HepG2 (cell line): ENCODE data around the gene TARS3. TPM values are rescaled to one million over a fixed set of nuclear protein-coding genes. Genes with fewer than 3 reads are reported as not detected.
A peak's percentile ranks its signal among the peaks of the same experiment; 100 is the strongest.

Source experiments
- BCL3 ChIP-seq: sonication (generic); formaldehyde crosslinking; IDR thresholded peaks from 2 replicates; pipeline ENCODE4 v1.5.1; 2020; ENCODE audit warnings: mild to moderate bottlenecking, missing genetic modification reagents, moderate library complexity
- BHLHE40 ChIP-seq: IDR thresholded peaks from 2 replicates; pipeline ENCODE4 v1.6.1; 2011; ENCODE audit warnings: low read length, improper control_type of control experiment
- CAMTA2 ChIP-seq: sonication (generic); formaldehyde crosslinking; IDR thresholded peaks from 2 replicates; pipeline ENCODE4 v1.4.0; 2020; ENCODE audit warnings: mild to moderate bottlenecking, missing genetic modification reagents, borderline replicate concordance
- EHMT2 ChIP-seq: fragments of 200-600 bp; sonication (generic); IDR thresholded peaks from 2 replicates; pipeline ENCODE4 v1.7.0; 2017; ENCODE audit warnings: antibody characterized with exemption, low read depth, low read length, borderline replicate concordance
- FUBP1 ChIP-seq: sonication (generic); formaldehyde crosslinking; IDR thresholded peaks from 2 replicates; pipeline ENCODE4 v1.5.1; 2020; ENCODE audit warnings: missing genetic modification reagents, mild to moderate bottlenecking, borderline replicate concordance
- KDM2A ChIP-seq: sonication (generic); formaldehyde crosslinking; IDR thresholded peaks from 2 replicates; pipeline ENCODE4 v1.4.0; 2020; ENCODE audit warnings: low read depth, missing genetic modification reagents, borderline replicate concordance
- MXD1 ChIP-seq: sonication (generic); formaldehyde crosslinking; IDR thresholded peaks from 2 replicates; pipeline ENCODE4 v1.4.0; 2020; ENCODE audit warnings: mild to moderate bottlenecking, missing genetic modification reagents
- RAD51 ChIP-seq: fragments of 450-650 bp; IDR thresholded peaks from 2 replicates; pipeline ENCODE4 v1.6.1; 2016; ENCODE audit warnings: borderline replicate concordance
- RNF2 ChIP-seq: fragments of 450-650 bp; conservative IDR thresholded peaks from 2 replicates; pipeline ENCODE4 v1.6.1; 2016; ENCODE audit warnings: low read depth
- SPEN ChIP-seq: sonication (generic); formaldehyde crosslinking; IDR thresholded peaks from 2 replicates; pipeline ENCODE4 v1.5.1; 2020; ENCODE audit warnings: low read depth, mild to moderate bottlenecking, missing genetic modification reagents
- TOE1 ChIP-seq: sonication (generic); formaldehyde crosslinking; IDR thresholded peaks from 2 replicates; pipeline ENCODE4 v1.4.0; 2020; ENCODE audit warnings: mild to moderate bottlenecking, missing genetic modification reagents
- ZBTB20 ChIP-seq: sonication (generic); formaldehyde crosslinking; IDR thresholded peaks from 2 replicates; pipeline ENCODE4 v1.8.1; 2023; ENCODE audit warnings: missing genetic modification reagents, low read depth, mild to moderate bottlenecking, borderline replicate concordance
- ZC3H4 ChIP-seq: sonication (generic); formaldehyde crosslinking; IDR thresholded peaks from 2 replicates; pipeline ENCODE4 v1.4.0; 2020; ENCODE audit warnings: missing genetic modification reagents, borderline replicate concordance
- ZFX ChIP-seq: sonication (generic); formaldehyde crosslinking; IDR thresholded peaks from 2 replicates; pipeline ENCODE4 v1.4.0; 2020; ENCODE audit warnings: mild to moderate bottlenecking, low read depth, missing genetic modification reagents, moderate library complexity
- ZNF253 ChIP-seq: sonication (generic); formaldehyde crosslinking; IDR thresholded peaks from 2 replicates; pipeline ENCODE4 v1.8.0; 2022; ENCODE audit warnings: mild to moderate bottlenecking, missing genetic modification reagents, borderline replicate concordance
- ZNF276 ChIP-seq: sonication (generic); formaldehyde crosslinking; IDR thresholded peaks from 2 replicates; pipeline ENCODE4 v1.4.0; 2020; ENCODE audit warnings: mild to moderate bottlenecking, low read depth, missing genetic modification reagents
- ZNF326 ChIP-seq: sonication (generic); formaldehyde crosslinking; IDR thresholded peaks from 2 replicates; pipeline ENCODE4 v1.4.0; 2020; ENCODE audit warnings: missing genetic modification reagents, borderline replicate concordance
- ZNF382 ChIP-seq: sonication (generic); formaldehyde crosslinking; IDR thresholded peaks from 2 replicates; pipeline ENCODE4 v1.5.0; 2020; ENCODE audit warnings: missing genetic modification reagents, mild to moderate bottlenecking, borderline replicate concordance
- ZNF513 ChIP-seq: sonication (generic); formaldehyde crosslinking; conservative IDR thresholded peaks from 2 replicates; pipeline ENCODE4 v1.5.0; 2020; ENCODE audit warnings: missing genetic modification reagents
- ZNF546 ChIP-seq: sonication (generic); formaldehyde crosslinking; conservative IDR thresholded peaks from 2 replicates; pipeline ENCODE4 v1.8.1; 2023; ENCODE audit warnings: mild to moderate bottlenecking, missing genetic modification reagents
- ZNF746 ChIP-seq: sonication (generic); formaldehyde crosslinking; IDR thresholded peaks from 2 replicates; pipeline ENCODE4 v1.8.0; 2022; ENCODE audit warnings: mild to moderate bottlenecking, missing genetic modification reagents
- ZNF766 ChIP-seq: sonication (generic); formaldehyde crosslinking; IDR thresholded peaks from 2 replicates; pipeline ENCODE4 v1.5.0; 2020; ENCODE audit warnings: missing genetic modification reagents, borderline replicate concordance
- polyA plus RNA-seq, 8 experiments: library from polyadenylated mRNA; depleted of rRNA in 3 of 8; stranded (reverse) in 7 of 8; unstranded in 1 of 8; fragments of >200 nt; fragmentation: Illumina TruSeq in 4 of 8; extraction: Trizol in 4 of 8; gene quantifications; 2 replicates each; pipeline versions ENCODE4 v1.2.1 to v1.2.3, GENCODE V29; 2011 to 2016; ENCODE audit warnings: low read depth in 4 of 8, missing spikeins in 1 of 8, mixed read lengths in 1 of 8; ENCODE audit not compliant: insufficient read depth in 1 of 8
- total RNA-seq, 5 experiments: library from RNA; depleted of rRNA; stranded (reverse); fragments of >200 nt; fragmentation: Illumina TruSeq; extraction: Trizol; gene quantifications; 2 replicates each; pipeline ENCODE4 v1.2.3, GENCODE V29; 2016; ENCODE audit warnings: low read depth in 1 of 5

The TARS3 gene
- total and polyA plus RNA-seq, 2 of the 13 experiments (the other 11 are each of a cell fraction or from before 2014, with no cell fraction given), result 4.1 to 11.7 TPM

GRCh38 chr15:101652098-101652785, 72.0 kb downstream of the TARS3 start, which contains the start of gene TM2D3 (continued):
- TF ChIP-seq ZNF276 (CRISPR knock-in tag), result 0 out of 2 replicates have a peak, but pooled peaks have one; percentile 22
- TF ChIP-seq KDM2A (CRISPR knock-in tag), result peak; percentile 89
- TF ChIP-seq ZNF326 (CRISPR knock-in tag), result no peak
- TF ChIP-seq ZNF253 (CRISPR knock-in tag), result peak; percentile 6; the same call in 1 of the 2 replicates
- no peak; the same call in 1 of the 2 replicates for TF ChIP-seq ZNF513
- peak; percentile 98 for TF ChIP-seq ZFX (CRISPR knock-in tag)
- TF ChIP-seq CAMTA2 (CRISPR knock-in tag), result 0 out of 2 replicates have a peak, but pooled peaks have one; percentile 33
- TF ChIP-seq SPEN, result peak; percentile 96
- 0 out of 2 replicates have a peak, but pooled peaks have one; percentile 45 for TF ChIP-seq ZBTB20 (CRISPR knock-in tag)
- no peak; the same call in 1 of the 2 replicates for TF ChIP-seq RNF2
- no peak for TF ChIP-seq TOE1
- TF ChIP-seq ZNF766 (CRISPR knock-in tag), result peak; percentile 87; the same call in 1 of the 2 replicates
- TF ChIP-seq ZNF382 (CRISPR knock-in tag), result no peak
- TF ChIP-seq BCL3 (CRISPR knock-in tag), result peak; percentile 90
- peak; percentile 89 for TF ChIP-seq BHLHE40
- no peak for TF ChIP-seq EHMT2
- peak; percentile 67; the same call in 1 of the 2 replicates for TF ChIP-seq ZNF546 (CRISPR knock-in tag)
- no peak for TF ChIP-seq RAD51
- TF ChIP-seq ZC3H4 (CRISPR knock-in tag), result no peak; the same call in 1 of the 2 replicates
- TF ChIP-seq MXD1, result peak; percentile 61
- TF ChIP-seq FUBP1, result no peak
- no peak for TF ChIP-seq ZNF746
